GM21515 (cell line): ENCODE measurements around the gene TFF1.
A peak's percentile ranks its signal among the peaks of the same experiment; 100 is the strongest.
"Not testable (repeated sequence)": the region's sequence is repeated elsewhere in the genome, so short reads cannot be mapped to it uniquely, and the experiment has no call there.

Source experiments
- ATAC-seq: cut with Tn5 transposase; IDR thresholded peaks from one replicate; pipeline ENCODE4 v1.9.1; 2021; ENCODE audit not compliant: unreplicated experiment

TFF1 gene

DNA sequence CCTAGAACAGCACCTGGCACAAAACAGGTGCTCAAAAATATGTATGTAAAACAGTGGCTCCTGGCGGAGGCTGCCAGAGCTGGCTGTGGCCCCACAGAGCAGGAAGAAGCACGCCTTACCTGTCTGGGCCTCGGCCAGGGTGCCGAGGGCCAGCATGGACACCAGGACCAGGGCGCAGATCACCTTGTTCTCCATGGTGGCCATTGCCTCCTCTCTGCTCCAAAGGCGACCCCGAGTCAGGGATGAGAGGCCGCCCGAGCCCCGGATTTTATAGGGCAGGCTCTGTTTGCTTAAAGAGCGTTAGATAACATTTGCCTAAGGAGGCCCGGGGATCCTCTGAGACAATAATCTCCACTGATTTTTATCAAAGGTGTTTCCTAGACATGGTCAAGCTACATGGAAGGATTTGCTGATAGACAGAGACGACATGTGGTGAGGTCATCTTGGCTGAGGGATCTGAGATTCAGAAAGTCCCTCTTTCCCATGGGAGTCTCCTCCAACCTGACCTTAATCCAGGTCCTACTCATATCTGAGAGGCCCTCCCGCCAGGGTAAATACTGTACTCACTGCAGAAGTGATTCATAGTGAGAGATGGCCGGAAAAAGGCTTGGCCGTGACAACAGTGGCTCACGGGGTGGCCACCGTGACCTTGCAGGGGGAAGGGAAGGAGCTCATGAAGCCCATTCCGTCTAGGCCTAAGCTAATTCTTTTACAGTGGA, at the start of gene TFF1:
Gene TFF1 (minus strand): TSS at position 244 of the 719 bp plus-strand sequence. CDS start 40 bp downstream, at position 204.
- no peak for ATAC-seq

DNA sequence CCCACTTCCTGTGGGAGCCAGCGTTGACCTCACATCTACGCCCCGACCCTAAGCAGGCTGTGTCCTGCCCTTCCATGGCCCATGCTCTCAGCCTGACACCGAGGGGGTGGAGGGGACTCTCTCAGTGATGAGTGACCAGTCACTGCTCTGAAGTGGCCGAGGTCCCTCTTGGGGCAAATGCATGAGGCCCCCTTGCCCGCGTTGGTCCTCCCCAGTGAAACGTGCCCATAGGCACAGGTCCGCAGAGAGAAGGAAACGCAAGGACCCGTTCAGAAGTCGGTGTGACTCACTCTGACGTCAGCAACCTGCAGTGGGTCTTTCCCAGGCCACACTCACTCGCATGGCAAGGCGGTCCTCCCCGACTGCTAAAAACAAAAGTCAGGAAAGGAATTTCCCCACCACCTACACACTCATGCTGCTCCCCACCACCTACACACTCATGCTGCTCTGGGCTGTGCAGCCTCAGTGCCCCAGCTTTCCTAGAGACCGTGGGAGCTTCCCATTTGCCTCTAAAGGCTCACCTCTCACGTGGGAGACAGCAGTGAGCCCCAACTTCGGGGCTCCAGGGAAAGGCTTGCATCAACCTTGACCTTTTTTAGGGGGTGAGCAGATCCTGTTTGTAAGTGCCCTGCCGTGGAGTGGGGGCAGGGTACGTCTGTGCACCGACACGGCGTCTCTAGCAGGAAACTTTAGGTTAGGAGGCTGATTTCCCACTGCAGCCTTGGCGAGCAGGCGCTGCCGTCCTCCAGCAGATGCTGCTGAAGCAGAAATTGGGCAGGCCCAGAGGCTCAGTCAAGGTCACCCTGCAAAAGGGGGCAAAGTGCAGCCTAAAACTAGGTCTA, 48.8 kb upstream of the TFF1 start:
- ATAC-seq = peak; percentile 49

DNA sequence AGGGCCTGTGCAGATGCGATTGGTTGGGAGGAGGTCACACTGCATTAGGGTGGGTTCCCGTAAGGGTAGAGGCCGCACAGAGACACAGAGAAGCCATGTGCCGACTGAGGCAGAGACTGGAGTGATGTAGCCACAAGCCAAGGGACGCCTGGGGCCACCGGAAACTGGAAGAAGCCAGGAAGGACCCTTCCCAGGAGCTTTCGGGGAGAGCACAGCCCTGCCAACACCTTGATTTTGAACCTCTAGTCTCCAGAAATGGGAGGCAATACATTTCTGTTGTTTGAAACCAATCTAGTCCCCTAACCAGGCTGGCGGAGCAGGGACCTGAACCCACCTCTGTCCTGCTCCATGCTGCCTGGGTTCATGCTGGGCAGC, 48.2 kb upstream of the TFF1 start:
- ATAC-seq = no peak

DNA sequence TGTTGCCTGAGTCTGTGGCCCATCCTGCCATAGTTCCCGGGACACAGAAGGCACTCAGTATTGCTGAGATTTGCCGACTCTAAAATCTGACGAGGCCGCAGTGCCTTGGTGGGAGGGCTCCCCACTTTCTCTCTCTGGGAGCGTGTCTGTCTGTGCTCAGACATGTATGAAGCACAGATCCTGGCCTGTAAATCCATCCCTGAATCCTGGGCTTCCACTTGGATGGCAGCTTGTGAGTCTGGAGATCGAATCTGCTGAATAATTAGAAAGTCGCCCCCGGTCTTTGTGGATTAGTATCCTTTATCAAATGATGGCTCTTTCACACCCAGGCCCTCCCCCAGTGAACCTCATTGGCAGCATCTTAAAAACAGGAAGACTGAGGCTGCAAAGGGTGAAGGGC, 47.7 kb upstream of the TFF1 start:
- no peak for ATAC-seq

DNA sequence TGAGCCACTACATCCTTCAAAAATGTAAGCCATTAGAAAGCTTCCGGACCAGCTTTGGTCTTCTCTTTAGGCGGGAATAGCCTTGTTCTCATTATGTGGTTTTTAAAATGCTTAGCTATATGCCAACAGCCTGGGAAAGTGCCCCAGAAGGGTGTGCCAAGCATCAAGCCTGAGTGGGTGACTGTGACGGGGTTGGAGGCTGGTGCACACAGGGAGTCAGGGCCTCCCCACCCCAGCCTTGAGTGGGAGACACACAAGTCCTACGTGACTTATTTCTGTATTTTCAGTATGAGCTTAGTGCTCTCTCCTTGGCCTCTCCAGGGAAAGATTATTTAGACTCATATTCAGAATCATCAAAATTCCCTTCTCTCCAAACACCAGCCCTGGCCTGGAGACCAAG, 47.2 kb upstream of the TFF1 start:
- ATAC-seq = no peak

DNA sequence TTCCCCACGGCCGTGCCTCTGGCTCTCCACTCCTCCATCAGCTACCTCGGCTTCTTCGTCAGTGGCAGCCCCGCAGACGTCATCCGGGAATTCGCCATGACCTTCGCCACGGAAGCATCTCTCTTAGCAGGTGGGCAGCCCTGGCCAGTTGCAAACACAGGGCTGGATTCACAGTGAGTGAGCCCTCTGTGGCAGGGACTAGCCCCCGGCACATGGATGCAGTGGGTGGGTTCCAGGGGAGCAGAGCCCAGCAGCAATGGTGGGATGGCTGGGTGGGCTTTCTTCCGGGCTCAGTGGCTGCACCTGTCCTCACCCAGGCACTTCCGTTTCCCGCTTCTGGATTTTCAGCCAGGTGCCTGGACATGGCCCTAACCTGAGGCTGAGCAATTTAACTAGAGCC, 46.8 kb upstream of the TFF1 start:
- ATAC-seq = no peak

DNA sequence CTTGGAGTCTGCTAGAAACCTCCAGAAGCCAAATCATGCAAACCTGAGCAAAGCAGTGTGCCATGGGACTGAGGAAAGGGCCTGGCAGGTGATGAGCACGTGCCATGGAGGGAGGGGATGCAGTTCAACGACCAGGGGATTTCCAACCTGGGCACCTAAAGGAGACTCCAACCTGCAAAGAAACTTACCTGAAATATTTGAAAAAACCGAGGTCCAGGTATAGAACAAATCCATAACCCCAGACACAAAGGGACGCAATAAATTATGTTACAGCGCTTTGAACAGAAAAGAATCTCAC, 46.2 kb upstream of the TFF1 start:
- ATAC-seq = no peak

DNA sequence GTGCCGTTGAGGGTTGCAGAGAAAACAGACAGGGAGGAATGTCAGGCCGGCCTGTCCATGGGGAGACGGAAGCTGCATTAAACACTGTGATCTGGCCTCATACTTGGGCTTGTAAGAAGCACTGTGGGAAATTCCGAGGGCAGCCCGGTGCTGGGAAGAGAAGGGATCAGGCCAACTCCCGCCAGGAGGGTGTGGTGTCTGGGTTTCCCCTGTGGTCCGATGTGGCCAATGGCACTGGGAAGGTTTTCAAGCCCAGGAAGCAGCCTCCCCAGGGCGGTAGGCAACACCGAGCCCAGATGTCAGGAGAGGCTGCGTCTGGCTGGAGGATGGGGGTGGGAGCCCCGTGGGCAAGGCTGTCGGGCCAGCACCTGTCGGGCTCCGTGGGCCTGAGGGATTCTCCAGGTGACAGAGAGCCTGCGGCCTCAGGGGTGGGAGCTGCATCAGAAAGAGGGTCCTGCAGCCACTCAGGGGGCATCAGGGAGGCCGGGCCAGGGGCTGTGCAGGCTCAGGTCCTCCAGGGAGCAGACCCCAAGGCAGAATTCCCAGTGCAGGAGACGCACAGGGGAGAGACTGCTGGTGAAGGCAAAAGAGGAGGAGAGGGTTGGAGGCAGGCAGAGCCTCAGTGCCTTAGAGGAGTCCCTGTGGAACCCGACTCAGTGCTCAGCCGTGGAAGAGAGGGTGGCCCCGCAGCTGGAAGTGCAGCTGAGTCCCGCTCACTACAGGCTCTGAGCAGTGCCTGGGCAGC, 45.7 kb upstream of the TFF1 start:
- ATAC-seq = no peak

DNA sequence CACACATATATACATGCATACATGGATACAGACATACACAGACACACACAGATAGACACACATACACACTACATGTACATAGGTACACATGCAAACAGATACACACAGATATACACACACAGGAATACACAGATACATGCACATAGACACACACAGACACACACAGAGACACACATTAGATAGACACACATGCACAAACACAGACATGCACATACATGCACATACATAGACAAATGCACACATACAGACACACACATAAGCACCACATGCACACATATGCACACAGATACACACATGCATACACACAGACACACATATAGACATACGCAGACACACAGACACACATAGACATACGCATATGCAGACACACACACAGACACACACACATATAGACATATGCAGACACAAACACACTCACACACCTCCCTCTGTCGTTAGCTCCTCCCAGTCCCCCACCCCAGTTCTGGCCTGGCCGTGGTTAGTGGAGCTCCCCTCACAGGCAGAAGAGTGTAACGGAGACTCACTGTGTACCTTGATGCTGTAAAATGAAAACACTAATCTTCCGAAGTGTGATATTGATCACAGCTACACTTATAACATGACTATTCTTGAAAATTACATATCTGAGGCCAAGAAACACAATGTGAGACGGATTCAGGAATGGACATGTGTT, 45.0 kb upstream of the TFF1 start:
- ATAC-seq = no peak

DNA sequence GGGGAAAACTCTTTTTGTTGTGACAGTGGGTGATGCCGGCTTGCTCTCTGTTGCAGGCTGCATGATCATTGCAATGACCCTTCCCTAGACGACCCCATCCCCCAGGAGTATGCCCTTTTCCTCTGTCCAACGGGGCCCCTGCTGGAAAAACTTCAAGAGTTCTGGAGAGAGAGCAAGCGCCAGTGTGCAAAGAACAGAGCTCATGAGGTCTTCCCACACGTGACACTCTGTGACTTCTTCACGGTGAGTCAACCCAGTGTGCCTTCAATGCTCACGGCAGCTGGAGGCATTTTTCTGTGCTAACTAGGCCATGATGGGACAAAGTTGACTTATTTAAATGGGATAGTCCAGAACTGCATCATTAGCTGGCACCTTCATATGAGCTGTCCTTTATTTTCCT, 43.0 kb upstream of the TFF1 start:
- ATAC-seq = no peak

DNA sequence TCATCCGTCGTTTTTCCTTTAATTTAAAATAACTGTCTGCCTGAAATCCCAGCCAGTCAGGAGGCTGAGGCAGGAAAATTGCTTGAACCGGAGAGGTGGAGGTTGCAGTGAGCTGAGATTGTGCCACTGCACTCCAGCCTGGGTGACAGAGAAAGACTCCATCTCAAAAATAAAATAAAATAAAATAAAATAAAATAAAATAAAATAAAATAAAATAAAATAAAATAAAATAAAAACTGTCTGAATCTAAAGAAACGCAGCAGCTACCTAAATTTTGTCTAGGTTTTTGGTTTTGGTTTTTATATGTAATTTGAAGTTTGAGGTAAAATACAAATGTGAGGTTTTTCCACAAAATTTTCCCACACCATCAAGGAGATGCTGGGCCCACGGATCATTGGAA, 42.4 kb upstream of the TFF1 start:
- not testable (repeated sequence) for ATAC-seq

DNA sequence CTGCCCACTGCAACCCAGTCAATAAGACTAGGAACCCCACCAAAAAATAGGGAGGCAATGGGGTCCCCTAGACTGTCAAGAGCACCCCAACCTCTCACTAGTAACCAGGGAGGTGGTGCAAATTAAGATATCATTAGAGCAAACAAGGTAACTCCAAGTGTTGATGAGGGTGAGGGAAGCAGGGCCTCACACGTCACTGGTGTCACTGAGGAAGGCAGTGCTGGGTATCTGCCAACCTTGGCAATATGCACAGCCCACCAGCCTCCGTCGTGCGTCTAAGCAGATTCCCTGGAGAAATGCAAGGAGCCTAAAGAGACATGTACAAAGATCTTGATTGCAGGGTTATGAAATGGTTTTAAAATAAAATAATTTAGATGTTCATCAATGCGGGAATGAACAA, 41.1 kb upstream of the TFF1 start:
- no peak for ATAC-seq

DNA sequence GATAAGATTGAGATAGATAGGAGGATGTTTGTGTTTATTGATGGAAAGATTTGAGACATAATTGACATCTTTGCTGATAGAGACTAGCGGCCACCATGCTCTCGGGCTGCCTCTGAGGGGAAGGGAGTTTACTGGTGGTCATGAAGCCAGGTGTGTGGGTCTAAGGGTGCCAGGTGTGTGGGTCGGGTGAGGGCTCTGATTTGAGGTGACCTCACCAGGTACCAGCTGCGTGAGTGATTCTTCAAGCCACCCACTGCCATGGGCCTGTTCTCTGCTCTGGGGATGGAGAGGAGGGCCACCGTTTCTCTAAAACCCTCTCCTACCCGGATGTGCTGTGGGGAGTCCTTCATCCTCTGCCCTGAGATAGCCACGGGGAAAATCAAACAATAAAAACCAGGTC, 40.5 kb upstream of the TFF1 start:
- ATAC-seq = no peak

DNA sequence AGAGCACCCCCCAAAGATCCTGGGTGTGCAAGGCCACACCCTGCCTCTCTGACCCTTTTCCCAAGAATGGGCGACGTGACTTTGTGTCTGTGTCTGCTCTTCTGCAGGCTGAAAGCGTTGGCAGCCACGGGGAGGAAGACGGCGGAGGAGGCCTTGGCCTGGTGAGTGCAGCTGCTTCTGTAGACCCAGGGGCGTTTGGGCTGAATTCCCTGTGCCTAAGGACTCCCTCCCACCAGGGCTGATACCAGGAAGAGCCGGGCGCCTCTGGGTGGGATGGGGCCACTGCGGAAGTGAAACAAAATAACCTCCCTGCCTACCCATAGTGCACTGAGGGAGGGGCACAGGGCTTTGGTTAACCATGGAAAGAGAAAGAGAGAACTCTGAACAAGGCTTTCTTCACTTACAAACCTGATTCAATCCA, 39.9 kb upstream of the TFF1 start:
- no peak for ATAC-seq

DNA sequence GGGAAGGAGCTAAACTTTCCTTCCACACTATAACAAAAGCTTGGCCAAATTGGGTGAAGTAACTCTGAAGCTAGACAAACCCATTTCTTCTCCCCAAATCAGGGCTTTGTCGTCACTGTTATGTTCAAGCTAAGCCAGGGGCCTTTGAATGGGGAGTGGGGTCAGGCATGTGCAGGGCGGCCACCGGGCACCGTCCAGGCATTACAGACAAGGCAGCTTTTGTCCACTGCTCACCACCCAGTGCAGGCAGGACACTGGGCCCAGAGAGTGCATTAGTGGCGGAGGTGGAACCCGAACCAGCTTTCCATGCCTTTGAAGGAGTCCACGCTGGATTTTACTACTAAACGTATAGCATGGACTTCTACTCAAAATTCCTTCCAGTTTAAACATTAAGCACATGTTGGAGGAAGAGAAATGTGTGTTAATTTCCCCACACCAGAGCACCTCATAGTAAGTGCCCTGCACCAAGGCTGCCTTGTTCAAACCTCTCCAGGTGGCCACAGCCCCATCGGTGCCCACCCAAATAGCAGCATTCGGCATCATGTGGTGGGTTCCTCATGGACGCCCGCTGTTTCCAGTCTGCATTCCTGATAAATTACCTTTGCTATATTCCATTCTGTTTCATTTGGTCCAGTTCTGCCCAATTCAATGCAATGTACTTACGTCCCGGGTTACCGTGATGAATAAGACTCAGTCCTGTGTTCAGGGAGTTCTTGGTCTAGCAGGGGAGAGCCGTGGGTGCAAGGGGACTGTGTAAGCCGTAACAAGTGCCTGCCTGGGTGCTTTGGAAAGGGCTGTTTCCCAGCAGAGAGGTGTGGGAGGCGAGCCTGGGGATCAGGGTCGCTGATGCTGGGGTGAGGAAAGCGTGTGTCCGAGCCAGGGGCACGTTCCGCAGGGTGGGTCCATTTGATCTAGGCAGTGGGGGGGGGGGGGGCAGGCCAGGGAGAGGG, 39.0 kb upstream of the TFF1 start:
- no peak for ATAC-seq

DNA sequence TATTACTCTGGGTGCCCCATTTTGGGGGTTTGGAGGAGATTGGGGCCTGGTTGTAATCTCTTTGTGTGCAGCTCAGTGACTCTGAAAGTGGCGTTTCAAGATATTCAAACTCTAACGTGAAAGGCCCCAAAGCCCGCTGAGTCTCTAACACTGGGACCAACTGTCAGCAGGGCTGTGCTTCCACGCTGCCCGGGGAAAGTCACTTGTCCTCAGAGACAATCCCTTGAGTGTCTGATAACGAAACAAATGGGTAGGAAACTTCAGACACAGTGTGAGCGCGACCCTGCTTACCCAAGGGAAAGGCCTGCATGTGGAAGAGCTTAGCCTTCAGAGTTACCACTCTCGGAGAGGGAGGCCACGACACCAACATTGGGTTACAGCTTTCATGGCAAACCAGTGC, 38.2 kb upstream of the TFF1 start:
- ATAC-seq = no peak

DNA sequence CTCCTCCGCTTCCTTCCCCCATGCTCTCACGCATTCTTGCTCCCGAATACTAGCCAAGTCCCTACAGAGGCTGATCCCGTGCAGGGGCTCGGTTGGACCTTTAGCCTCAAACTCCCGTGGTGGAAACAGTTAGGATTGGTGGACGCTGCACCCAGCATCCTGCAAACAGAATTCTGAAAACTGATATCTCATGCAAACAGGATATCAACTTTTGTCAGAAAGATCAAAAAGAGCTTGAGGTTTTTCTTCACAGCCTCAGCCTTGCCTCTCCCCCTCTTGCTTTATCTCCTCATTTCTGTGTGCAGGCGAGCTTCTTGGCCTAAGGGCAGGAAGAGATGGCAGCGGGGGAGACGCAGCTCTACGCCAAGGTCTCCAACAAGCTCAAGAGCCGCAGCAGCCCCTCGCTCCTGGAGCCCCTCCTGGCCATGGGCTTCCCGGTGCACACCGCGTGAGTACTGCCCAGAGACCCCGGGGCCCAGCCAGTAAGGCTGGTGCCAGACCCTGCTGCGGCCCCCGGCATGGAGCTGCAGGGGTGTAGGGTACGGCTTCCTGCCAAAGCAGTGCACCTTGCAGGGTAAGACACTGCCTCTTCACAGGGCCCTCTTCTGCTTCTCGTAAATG, 37.4 kb upstream of the TFF1 start, which contains the start of gene UBASH3A:
Gene UBASH3A (plus strand): TSS at position 292 of the 621 bp plus-strand sequence. CDS start 44 bp downstream, at position 336.
- no peak for ATAC-seq

DNA sequence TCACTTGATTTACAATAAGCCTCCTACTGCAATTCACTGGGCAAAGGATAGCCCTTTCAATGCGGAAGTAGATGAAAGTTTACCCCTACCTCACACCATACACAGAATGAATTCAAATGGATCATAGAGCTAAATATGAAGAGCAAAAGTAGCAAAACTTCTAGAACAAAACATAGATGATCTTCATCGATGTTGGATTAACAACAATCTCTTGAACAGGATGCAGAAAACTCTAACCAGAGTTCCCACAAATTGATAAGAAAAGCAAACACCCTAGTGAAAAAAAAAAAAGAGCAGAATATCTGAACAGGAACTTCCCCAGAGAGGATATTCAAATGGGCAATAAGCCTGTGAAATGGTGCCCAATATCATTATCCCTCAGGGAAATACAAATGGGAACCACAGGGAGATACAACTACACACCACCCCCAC, 35.5 kb upstream of the TFF1 start:
- ATAC-seq = no peak

DNA sequence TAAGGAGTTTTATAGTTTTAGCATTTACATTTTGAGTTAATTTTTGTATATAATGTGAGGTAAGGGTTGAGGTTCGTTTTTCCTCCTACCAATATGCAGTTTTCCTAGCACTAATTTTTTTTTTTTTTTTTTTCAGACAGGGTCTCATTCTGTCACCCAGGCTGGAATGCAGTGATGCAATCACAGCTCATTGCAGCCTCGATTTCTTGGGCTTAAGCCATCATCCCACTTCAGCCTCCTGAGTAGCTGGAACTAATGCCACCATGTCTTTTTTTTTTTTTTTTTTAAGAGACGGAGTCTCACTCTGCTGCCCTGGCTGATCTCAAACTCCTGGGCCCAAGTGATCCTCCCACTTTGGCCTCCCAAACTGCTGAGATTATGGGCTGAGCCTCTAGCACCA, 34.8 kb upstream of the TFF1 start:
- ATAC-seq = no peak

DNA sequence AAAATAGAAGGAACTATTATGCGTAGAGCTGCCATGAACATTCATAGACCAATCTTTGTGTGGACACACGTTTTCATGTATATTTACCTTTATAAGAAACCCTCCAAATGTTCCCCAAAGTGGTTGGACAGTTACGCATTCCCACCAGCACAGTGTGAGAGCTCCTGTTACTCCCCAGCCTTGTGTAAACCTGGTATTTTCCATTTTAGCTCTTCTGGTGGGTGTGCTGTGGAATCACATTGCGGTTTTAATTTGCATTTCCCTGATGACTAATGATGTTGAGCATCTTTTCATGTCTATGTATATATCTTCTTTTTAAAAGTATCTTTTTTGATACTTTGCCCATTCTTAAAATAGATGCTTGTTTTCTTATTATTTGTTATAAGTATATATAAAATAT, 34.2 kb upstream of the TFF1 start:
- no peak for ATAC-seq
